ENCODE measurements around the gene DNAJC15.
"Not testable (repeated sequence)": the region's sequence is repeated elsewhere in the genome, so short reads cannot be mapped to it uniquely, and the experiment has no call there.

The DNAJC15 gene

DNA sequence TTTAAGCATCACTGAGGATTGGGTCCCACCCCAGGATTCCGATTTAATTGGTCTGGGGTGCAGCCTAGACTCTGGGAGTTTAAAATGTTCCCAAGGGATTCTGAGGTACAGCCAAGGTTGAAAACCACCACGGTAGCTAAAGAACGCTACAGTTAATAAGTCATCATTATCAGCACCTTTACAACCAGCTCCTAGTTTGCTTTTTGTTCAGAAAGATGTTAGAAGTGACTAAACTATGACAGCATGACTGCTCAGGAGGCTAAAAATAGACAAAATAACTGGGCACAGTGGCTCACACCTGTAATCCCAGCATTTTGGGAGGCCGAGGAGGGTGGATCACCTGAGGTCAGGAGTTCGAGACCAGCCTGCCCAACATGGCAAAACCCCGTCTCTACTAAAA, 19.7 kb upstream of the DNAJC15 start:
- no peak for DNase-seq (ENCODE audit: low read depth in 2 of 2)

DNA sequence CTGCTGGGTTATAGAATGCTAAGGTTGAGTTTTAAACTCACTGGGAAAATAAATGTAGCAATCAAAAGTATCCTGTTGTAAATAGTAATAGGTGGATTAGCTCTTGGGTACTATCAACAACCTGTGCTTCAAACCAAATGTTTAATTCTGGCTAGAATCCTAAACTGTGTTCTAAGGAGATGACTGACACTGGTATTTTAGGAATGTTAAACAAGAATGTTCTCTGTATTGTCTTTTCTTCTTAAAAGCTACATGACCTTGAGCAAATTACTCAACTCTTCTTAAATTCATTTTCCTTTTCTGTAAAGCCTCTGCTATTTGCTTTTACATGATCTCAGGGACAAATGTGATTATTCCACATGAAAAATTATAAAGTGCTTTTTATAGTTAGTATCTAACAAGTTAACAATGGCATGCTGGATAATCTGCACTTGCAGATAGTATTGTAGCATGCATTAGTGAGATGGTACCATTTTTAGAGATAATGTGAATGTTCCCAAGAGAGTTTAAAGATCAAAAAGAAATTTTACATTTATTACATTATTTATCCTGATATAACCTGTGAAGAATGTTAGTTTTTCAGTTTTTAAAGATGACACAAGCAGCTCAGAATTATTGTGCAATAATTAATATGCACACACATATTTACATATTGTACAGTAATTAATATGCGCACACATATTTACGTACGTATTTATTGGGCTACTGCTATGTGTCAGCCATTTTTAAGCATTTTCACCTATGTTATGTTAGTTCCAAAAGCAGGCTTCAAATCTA, 17.7 kb upstream of the DNAJC15 start:
- DNase-seq (ENCODE audit: low read depth in 2 of 2) = no peak

DNA sequence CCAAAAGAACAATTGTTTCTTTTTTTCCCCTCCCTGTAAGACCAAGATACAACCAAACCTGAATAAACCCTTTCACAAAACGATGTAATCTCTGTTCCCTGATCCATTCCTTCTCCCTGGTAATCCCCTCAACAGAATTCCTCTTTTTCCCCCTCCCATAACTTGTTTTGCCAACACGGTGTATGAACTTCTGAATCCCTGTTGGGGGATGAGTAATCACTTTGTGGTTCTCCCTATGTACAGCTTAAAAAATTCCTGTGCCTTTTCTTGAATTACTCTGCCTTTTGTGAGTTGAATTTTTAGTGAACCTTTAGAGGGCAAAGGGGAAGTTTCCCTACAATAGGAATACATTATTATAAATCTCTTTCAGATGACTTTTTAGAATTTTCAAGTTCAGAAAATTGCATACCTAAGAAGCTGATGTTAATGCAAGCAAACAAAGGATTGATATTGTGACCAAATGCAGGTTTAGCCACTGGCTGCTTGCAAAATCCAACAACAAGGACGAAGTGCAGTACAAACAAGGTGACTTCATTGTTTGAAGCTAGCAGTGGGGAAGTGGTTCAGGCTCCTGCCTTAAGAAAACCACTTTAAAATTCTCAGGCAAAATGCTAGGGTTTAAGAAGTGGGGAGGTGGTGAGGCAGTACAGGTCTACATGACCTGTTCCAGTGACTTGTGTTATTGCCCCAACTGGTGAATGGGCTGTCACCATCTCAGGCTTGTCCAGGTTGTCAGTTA, 16.3 kb upstream of the DNAJC15 start:
- DNase-seq (ENCODE audit: low read depth in 2 of 2) = no peak

DNA sequence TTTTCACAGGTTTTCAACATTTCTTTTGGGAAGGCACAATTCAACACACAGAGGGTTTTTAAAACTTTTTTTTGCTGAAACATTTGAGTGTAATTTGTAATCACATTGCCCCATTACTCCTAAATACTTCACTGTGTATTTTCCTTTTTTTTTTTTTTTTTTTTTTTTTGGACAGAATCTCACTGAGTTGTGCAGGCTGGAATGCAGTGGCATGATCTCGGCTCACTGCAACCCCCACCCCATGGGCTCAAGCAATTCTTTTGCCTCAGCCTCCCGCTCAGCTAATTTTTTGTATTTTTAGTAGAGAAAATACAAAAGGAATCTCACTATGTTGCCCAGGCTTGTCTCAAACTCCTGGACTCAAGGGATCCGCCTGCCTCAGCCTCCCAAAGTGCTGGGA, 14.8 kb upstream of the DNAJC15 start:
- DNase-seq (ENCODE audit: low read depth in 2 of 2) = no peak

DNA sequence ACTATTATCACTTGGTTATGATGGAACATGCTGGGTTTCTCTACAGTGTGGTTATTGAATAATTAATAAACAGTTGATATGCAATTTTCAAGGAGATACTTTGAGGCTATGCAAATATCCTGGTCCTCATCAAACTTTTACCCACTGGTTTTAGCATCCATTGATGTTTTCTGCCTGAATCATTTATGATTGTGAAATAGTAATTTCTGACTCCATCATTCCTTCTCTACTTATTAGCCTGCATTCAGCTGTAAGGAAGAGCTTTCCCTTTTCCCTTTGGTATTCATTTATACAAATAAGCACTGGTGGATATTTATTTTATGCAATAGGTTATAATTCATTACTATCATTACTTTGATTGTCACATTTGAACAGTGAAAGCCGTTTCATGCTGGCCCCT, 13.9 kb upstream of the DNAJC15 start:
- no peak for DNase-seq (ENCODE audit: low read depth in 2 of 2)

DNA sequence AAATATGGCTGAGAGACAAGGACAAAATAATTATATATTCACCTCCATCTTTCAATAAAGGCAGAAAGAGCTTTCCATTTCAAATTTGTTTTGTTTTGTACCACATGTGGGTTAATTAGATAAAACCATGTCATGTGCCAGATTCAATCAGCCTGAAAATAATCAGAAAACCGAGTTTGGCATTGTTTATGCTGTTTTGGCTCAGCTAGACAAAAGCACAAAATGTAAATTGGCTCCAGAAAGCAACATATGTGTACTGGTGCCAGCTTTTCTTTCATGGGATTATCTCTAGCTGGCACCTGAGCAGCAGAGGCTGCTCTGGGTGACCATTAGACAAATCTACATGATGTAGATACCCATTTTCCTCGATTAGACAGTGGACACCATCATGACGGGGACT, 9.2 kb upstream of the DNAJC15 start:
- no peak for DNase-seq (ENCODE audit: low read depth in 2 of 2)

DNA sequence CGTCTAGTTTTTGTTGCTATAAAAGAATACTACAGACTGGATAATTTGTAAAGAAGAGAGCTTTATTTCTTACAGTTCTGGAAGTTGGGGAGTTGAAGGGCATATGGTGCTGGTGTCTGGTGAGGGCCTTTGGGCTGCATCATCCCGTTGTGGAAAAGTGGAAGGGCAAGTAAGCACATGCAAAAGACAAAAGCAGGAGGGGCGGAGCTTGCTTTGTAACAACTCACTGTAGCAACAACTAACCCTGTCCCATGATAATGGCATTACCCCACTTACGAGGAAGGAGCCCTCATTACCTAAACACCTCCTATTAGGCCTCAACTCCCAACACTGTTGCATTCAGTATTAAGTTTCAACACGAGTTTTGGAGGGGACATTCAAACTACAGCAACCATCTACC, 7.2 kb upstream of the DNAJC15 start:
- DNase-seq (ENCODE audit: low read depth in 2 of 2) = no peak

DNA sequence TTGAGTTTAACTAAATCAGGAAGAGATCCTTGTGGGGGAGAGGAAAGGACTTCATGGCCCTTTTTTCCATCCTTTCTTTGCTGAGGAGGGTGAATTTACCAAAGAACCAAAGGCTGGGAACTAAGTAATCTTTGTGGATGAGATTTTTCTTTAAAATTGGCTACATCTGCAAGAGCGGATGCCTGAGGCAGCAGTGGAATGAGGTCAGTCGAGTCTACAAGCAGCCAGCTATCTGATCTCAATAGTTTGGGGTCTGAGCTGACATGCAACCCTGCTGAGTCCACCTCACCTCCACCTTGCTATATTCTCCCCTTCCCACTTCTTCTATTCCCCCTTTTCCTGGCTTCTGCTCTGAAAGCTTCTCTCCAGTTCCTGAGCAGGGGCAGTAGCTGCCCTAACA, 3.6 kb upstream of the DNAJC15 start:
- DNase-seq (ENCODE audit: low read depth in 2 of 2) = no peak

DNA sequence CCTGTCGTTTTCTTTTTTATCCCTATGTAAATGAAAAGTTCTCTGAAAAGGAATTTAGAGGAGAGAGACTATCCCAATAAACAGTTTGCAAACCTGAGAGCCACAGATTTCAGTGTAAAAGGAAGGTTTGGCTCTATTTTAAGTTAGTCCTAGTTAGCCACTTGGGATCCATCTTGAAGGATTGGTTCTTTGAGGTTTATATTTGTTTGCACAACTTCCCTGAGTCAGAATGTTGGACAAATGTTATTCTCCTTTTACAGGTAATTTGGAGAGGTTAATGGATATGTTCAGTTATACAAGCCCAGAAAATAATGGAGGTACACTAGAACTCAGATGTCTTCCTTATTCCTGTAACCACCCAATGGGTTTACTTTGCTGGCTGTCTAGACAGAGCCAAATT, 2.6 kb upstream of the DNAJC15 start:
- no peak for DNase-seq (ENCODE audit: low read depth in 2 of 2)

DNA sequence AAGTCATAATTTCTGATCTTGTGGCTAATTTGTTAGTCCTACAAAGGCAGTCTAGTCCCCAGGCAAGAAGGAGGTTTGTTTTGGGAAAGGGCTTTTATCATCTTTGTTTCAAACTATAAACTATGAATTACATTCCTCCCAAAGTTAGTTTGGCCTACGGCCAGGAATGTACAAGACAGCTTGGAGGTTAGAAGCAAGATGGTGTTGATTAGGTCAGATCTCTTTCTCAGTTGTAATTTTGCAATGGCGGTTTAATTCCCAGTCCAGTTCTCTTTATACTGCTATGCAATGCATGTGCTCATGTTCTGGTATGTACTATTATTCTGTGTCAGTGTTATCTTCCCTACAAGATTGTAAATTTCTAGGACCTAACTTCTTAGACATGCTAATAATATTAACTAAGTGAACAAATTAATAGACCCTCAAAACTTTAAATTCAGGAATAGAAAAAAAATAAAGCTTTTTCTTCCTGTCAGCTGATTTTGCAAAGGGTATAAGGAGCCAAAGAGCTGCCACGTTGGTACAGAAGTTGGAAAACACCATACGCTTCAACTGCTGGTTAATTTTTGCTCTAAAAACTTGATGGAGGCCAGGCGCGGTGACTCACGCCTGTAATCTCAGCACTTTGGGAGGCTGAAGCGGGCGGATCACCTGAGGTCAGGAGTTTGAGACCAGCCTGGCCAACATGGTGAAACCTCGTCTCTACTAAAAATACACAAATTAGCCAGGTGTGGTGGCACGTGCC, 1.3 kb upstream of the DNAJC15 start:
- DNase-seq (ENCODE audit: low read depth in 2 of 2) = no peak

DNA sequence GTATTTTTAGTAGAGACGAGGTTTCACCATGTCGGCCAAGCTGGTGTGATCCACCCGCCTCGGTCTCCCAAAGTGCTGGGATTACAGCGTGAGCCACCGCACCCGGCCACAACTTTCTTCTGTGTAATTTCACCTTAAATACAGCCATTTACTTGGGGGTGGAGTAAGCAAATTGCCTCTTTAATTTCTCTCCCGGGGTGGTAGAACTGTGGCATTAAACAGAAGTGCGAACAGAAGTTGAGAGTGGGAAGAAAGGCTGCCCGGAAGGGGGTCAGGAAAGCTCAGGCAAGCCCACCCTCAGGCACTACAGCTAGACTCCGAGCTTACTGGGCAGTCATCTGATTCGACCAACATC, 475 bp upstream of the DNAJC15 start:
- DNase-seq (ENCODE audit: low read depth in 2 of 2) = no peak

DNA sequence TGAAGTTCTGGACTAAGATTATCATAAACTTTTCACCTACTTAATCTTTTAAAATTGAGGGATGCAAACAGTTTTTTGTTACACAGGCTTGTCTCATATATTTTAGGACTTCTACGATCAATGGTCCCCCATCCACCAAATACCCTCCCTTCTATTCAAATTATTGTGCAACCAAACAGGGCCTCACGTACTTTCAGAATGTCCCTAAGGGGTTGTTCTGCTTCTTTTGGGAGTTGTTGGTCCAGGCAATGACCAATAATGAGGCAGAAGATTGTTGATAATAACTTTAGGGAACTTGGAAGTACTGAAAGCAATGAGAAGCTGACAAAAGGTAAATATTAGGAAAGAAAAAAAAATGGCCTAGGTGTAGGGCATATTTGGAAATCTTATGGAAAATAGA, 2.9 kb downstream of the DNAJC15 start:
- DNase-seq (ENCODE audit: low read depth in 2 of 2) = no peak

DNA sequence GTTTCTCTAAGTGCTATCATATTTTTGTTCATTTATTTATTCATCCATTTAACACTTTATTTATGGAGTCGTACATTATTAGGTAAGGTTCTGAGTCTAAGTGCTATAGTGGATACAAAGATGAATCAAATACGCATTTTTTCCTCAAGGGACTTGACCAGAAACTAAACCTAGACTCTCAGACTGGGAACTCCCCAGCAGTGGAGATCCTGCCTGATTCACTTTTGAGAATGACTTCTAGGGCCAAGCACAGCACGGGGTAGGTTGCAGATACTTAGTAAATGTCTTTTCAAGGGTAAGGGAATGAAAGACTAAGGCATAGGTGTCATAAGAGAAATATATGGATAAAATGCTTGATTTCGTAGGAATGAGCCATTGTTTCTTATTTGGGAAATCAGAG, 7.2 kb downstream of the DNAJC15 start:
- no peak for DNase-seq (ENCODE audit: low read depth in 2 of 2)

DNA sequence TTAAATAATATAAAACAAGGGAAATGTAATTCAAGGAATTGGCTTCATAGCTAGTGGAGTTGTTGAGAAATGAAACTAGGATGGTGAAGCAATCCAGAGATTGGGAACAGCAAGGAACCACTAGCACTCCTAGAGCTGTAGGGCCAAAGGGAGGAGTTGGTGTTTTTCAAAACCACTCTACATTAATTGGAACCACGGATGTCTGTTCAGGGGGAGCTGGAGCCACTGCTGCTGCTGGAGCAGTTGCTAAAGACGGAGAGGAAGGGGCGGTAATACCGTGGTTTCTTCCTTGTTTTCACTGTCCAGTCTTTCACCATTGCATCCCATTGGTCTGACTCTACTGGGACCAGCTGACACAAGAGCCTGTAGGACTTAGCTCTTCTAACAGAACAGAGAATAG, 8.5 kb downstream of the DNAJC15 start:
- DNase-seq (ENCODE audit: low read depth in 2 of 2) = no peak

DNA sequence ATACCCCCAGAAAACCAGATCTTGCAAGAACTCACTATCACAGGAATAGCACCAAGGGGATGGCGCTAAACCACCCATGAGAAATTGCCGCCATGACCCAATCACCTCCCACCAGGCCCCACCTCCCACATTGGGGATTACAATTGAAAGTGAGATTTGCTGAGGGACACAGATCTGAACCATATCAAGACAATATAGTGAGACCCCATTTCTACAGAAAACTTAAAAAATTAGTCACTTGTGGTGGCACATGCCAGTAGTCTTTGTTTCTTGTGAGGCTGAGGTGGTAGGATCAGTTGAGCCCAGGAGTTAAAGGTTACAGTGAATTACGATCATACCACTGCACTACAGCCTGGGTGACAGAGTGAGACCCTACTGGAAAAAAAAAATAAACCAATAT, 9.7 kb downstream of the DNAJC15 start:
- DNase-seq (ENCODE audit: low read depth in 2 of 2) = no peak

DNA sequence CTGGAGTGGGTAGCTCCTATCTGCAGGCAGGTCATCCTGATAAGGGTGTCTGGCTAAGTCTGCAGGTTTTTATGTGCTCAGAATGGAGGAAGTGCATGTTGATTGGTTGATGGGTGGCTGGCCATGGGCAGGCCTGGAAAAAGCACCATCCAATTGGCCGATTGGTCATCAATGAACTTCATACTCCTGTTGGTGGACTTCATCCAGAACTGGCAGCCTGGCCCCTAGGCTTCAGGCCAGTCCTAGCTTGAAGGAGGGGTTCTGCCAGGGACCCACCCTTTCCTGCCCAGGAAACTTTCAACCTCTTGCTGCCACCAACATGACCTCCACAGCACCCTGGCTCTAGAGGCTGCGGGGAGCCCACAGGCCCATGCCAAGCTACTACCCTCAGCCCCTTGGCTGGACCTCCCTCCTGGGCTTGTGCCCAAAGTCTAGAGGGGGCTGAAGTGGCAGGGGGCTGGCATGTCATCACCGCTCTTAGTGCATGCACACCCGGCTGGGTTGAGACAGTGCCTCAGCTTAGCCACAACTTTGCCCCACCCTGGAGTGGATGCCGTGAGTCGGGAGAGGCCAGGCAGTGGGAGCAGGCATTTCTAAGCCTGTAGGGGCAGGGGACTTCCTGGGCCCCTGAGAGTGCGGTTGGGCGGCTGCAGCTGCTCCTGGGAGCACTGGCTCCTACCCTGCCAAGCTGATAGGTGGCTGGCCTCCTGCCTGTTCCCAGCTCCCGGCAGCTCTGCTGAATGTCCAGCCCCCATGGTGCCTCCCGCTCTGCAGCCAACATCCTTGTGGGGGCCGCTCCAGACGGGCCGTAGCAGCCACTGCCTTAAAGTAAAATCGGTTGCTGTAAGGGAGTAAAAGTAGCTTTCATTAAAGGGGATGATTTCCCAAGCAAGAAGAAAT, 13.2 kb downstream of the DNAJC15 start:
- no peak for DNase-seq (ENCODE audit: low read depth in 2 of 2)

DNA sequence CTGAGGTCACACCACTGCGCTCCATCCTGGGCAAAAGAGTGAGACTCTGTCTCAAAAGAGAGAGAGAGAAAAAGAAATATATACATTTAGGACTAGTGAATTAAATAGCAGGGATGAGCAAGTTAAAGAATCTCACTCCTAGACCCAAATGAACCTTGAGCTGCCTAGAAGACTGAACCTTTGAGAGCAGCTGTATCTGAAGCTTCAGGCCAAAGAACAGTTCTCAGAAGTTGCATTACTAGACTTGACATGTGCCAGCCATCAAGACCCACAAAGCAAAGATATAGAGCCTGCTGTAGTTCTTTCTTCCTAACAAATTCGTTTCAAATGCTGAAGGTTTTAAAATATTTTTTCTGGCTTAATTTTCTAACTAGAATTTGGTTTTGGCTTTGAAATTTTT, 16.6 kb downstream of the DNAJC15 start:
- no peak for DNase-seq (ENCODE audit: low read depth in 2 of 2)

DNA sequence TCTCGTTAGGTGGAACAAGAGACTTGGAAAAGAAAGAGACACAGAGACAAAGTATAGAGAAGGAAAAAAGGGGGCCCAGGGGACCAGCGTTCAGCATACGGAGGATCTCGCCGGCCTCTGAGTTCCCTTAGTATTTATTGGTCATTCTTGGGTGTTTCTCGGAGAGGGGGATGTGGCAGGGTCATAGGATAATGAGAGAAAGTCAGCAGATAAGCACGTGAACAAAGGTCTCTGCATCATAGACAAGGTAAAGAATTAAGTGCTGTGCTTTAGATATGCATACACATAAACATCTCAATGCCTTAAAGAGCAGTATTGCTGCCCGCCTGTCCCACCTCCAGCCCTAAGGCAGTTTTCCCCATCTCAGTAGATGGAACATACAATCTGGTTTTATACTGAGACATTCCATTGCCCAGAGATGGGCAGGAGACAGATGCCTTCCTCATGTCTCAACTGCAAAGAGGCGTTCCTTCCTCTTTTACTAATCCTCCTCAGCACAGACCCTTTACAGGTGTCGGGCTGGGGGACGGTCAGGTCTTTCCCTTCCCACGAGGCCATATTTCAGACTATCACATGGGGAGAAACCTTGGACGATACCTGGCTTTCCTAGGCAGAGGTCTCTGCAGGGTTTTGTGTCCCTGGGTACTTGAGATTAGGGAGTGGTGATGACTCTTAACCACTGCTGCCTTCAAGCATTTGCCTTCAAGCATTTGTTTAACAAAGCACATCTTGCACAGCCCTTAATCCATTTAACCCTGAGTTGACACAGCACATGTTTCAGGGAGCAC, 17.4 kb downstream of the DNAJC15 start:
- not testable (repeated sequence) for DNase-seq (ENCODE audit: low read depth in 2 of 2)

DNA sequence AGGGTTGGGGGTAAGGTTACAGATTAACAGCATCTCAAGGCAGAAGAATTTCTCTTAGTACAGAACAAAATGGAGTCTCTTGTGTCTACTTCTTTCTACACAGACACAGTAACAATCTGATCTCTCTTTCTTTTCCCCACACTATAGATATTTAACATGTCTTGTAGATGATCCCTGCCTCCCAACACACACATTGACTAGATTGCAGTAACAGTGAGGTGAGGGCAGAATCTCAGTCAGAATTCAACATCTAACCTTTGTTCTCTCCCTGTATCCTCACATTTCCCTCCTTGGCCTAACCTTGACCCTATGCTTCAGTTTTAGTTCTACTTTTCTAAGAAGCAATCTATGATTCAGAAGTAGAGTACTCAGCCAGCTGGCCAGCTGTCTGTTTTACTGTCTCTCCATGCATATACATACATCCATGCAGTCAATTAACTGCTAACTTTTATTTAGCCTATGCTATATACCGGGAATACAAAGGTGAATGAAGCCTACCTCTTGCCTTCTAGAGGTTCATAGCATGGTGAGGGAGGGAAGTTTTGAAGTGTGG, 18.1 kb downstream of the DNAJC15 start:
- no peak for DNase-seq (ENCODE audit: low read depth in 2 of 2)

DNA sequence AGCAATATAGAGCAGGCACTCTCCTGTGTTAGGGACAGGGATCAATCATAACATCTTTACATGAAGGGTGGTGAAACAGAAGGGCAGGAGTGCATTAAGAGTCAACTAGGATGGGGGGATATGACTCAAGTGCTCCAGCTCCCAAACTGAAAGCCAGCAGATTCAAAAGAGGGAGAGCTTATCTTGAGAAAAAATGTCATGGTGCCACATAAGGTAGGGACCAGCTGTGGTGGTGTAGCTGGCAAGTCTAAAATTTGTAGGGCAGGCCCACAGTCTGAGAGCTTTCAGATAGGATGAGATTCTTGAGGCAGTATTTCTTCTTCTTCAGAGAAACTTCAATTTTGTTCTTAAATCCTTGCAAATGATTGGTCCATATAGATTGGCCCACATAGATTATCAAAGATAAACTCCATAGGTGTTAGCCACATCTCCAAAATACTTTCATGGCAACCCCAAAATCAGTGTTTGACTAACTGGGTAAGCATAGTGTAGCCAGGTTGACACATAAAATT, 19.1 kb downstream of the DNAJC15 start:
- no peak for DNase-seq (ENCODE audit: low read depth in 2 of 2)
